ENCODE data around the gene CDNF. TPM values are rescaled to one million over a fixed set of nuclear protein-coding genes. Genes with fewer than 3 reads are reported as not detected.
"Not testable (repeated sequence)": the region's sequence is repeated elsewhere in the genome, so short reads cannot be mapped to it uniquely, and the experiment has no call there.

The CDNF gene
- total RNA-seq, 1 experiment from 2014 or later = 0.69 TPM

- DNase-seq (ENCODE audit: extremely low read depth, low read depth) = no peak
Measured at GRCh38 chr10:14840178-14840577, 2.3 kb upstream of the CDNF start.

GRCh38 chr10:14839305-14839695, 1.5 kb upstream of the CDNF start:
- DNase-seq (ENCODE audit: extremely low read depth, low read depth) = no peak

- no peak for DNase-seq (ENCODE audit: extremely low read depth, low read depth)
Measured at GRCh38 chr10:14838582-14839304, 906 bp upstream of the CDNF start.

GRCh38 chr10:14837003-14837756, 657 bp downstream of the CDNF start:
- no peak for DNase-seq (ENCODE audit: extremely low read depth, low read depth)

- DNase-seq (ENCODE audit: extremely low read depth, low read depth) = no peak
Measured at GRCh38 chr10:14836208-14836607, 1.6 kb downstream of the CDNF start.

GRCh38 chr10:14833106-14833505, 4.7 kb downstream of the CDNF start:
- no peak for DNase-seq (ENCODE audit: extremely low read depth, low read depth)

GRCh38 chr10:14826076-14826829, 11.6 kb downstream of the CDNF start:
- DNase-seq (ENCODE audit: extremely low read depth, low read depth) = no peak

- DNase-seq (ENCODE audit: extremely low read depth, low read depth) = no peak
Measured at GRCh38 chr10:14823966-14824365, 13.9 kb downstream of the CDNF start.

- peak; percentile 53 for DNase-seq (ENCODE audit: extremely low read depth, low read depth)
Measured at GRCh38 chr10:14822879-14823755, 14.7 kb downstream of the CDNF start.

- DNase-seq (ENCODE audit: extremely low read depth, low read depth) = no peak
Measured at GRCh38 chr10:14821635-14822375, 16.0 kb downstream of the CDNF start.

GRCh38 chr10:14820775-14821154, 17.1 kb downstream of the CDNF start:
- DNase-seq (ENCODE audit: extremely low read depth, low read depth) = no peak

- peak; percentile 29 for DNase-seq (ENCODE audit: extremely low read depth, low read depth)
Measured at GRCh38 chr10:14820010-14820774, 17.6 kb downstream of the CDNF start.

- DNase-seq (ENCODE audit: extremely low read depth, low read depth) = not testable (repeated sequence)
Measured at GRCh38 chr10:14816717-14817116, 21.1 kb downstream of the CDNF start.

GRCh38 chr10:14815681-14816080, 22.2 kb downstream of the CDNF start:
- DNase-seq (ENCODE audit: extremely low read depth, low read depth) = no peak

GRCh38 chr10:14812271-14812670, 25.6 kb downstream of the CDNF start:
- no peak for DNase-seq (ENCODE audit: extremely low read depth, low read depth)

GRCh38 chr10:14810969-14811953, 26.6 kb downstream of the CDNF start:
- DNase-seq (ENCODE audit: extremely low read depth, low read depth) = no peak

GRCh38 chr10:14806318-14806717, 31.5 kb downstream of the CDNF start:
- no peak for DNase-seq (ENCODE audit: extremely low read depth, low read depth)

- DNase-seq (ENCODE audit: extremely low read depth, low read depth) = no peak
Measured at GRCh38 chr10:14803827-14804226, 34.0 kb downstream of the CDNF start.

All from NCI-H460 (cell line).